ENCODE results near the gene CA9. TPM values are rescaled to one million over a fixed set of nuclear protein-coding genes. Genes with fewer than 3 reads are reported as not detected.

The CA9 gene
- total RNA-seq, 1 experiment from 2014 or later, result 8.5 TPM

- CTCF ChIA-PET, result interaction anchor here (1.3 to 2.3 kb wide), 2 partner anchors 9 to 24 kb away, joined by 3 to 15 read pairs; partner anchors contain the start of gene ARHGEF39
- Histone ChIP-seq H2AFZ (ENCODE audit: low read depth, low read length, poor library complexity, severe bottlenecking) (no peak overlapping the region), H4K20me1 (ENCODE audit: insufficient read depth) (no peaks in the 10 kb centered on the region), H3K36me3 (ENCODE audit: control insufficient read depth in 1 of 2, insufficient read depth in 2 of 2, low read length in 2 of 2) (peaks cover 39 to 48% of the 10 kb centered on the region in 2 experiments; a peak in 3 of 4 replicates), H3K4me1 (ENCODE audit: control insufficient read depth in 1 of 2, insufficient read depth in 2 of 2, low read length in 2 of 2) (peaks cover 18 to 30% of the 10 kb centered on the region in 2 experiments), H3K27ac (ENCODE audit: low read depth, low read length) (peak overlapping the region; percentile 97), H3K9me2 (ENCODE audit: insufficient read depth) (no peaks in the 10 kb centered on the region), H3K79me2 (ENCODE audit: insufficient read depth, low read length) (peaks cover 45% of the 10 kb centered on the region), H3K4me2 (ENCODE audit: low read length) (peak overlapping the region; percentile 90), H3K9me3 (ENCODE audit: control insufficient read depth in 1 of 2, insufficient read depth in 1 of 2, low read depth in 1 of 2, low read length in 2 of 2) (no peaks in the 10 kb centered on the region), H3K4me3 (replicated peaks in 1 of 2; ENCODE audit: low read depth in 1 of 2, low read length in 2 of 2) (peak overlapping the region; percentile 83 to 90), H3K27me3 (ENCODE audit: insufficient read depth, low read length) (no peaks in the 10 kb centered on the region), H3K9ac (ENCODE audit: low read length) (peak overlapping the region; percentile 96)
- no peak for TF ChIP-seq CTCF (IDR thresholded peaks at IDR 0.05 in 2 of 3, conservative IDR thresholded peaks at IDR 0.05 in 1 of 3; ENCODE audit: borderline replicate concordance in 1 of 3, insufficient read depth in 1 of 3, low read depth in 2 of 3, low read length in 2 of 3)
- TF ChIP-seq SRF (IDR thresholded peaks at IDR 0.05; ENCODE audit: low read depth), result no peak
- no peak for TF ChIP-seq TCF7L2 (IDR thresholded peaks at IDR 0.05; ENCODE audit: borderline replicate concordance, extremely low read depth, insufficient read depth, insufficient read length)
- no peak for TF ChIP-seq JUND (IDR thresholded peaks at IDR 0.05)
- no TSS peak for BruUV-seq (replicated peaks)
- RAD21 ChIA-PET (ENCODE audit: low non-redundant PET in 1 of 2, low total read pairs in 2 of 2, uncharacterized antibody in 2 of 2, unreplicated experiment in 2 of 2), result interaction anchor here (0.6 to 1.2 kb wide), 2 partner anchors 30 to 61 kb away, joined by 3 to 5 read pairs; partner anchors contain the start of genes CCDC107 (in 1 of the 2), GBA2 (in 1 of the 2), RGP1 (in 1 of the 2) and RMRP (in 1 of the 2)
- no peak for ATAC-seq
- DNase-seq (ENCODE audit: low read depth, low spot score), result no peak
- intact Hi-C loops (cut with micrococcal nuclease), result no loop called here
- POLR2A ChIA-PET, result interaction anchor here (0.9 to 4.2 kb wide), 5 partner anchors 8 to 44 kb away, joined by 3 to 16 read pairs (median 5); partner anchors contain the start of genes ARHGEF39, CCDC107, CREB3 and RMRP
Observed at GRCh38 chr9:35687972-35688557, 14.3 kb downstream of the CA9 start.

Data from HCT116 (cell line).